Esophagus muscularis mucosa (tissue), 4 donors: ENCODE data around the gene STAP1. TPM values are rescaled to one million over a fixed set of nuclear protein-coding genes. Genes with fewer than 3 reads are reported as not detected.

Experiments used
- DNase-seq: peaks from one replicate; pipeline ENCODE4 v3.0.0-alpha.2; 2017; ENCODE audit errors: extremely low spot score
- H3K27ac ChIP-seq, 4 donors: fragments of 200-600 bp; sonication (generic); replicated peaks in 1 of 4; 1 replicate in 3 of 4; 2 replicates in 1 of 4; pipeline ENCODE4 v1.5.1; 2016 to 2019; ENCODE audit warnings: mild to moderate bottlenecking in 1 of 4
- H3K27me3 ChIP-seq, 4 donors: fragments of 200-600 bp; sonication (generic); one replicate each; pipeline versions ENCODE4 v1.5.1 to v1.6.0; 2016 to 2019
- H3K36me3 ChIP-seq, 4 donors: fragments of 200-600 bp; sonication (generic); one replicate each; pipeline ENCODE4 v1.5.1; 2016 to 2019
- H3K4me1 ChIP-seq, 4 donors: fragments of 200-600 bp; sonication (generic); one replicate each; pipeline ENCODE4 v1.5.1; 2016 to 2019
- H3K4me3 ChIP-seq, 4 donors: fragments of 200-600 bp; sonication (generic); 1 replicate in 2 of 4; 2 replicates in 2 of 4; pipeline ENCODE4 v1.5.1; 2016 to 2019; ENCODE audit warnings: mild to moderate bottlenecking in 4 of 4, moderate library complexity in 1 of 4
- H3K9me3 ChIP-seq, 4 donors: fragments of 200-600 bp; sonication (generic); 1 replicate in 3 of 4; 2 replicates in 1 of 4; pipeline ENCODE4 v1.5.1; 2016 to 2019
- CTCF ChIP-seq, 3 experiments: fragments of 200-600 bp in 2 of 3; fragments of 450-650 bp in 1 of 3; sonication (generic) in 2 of 3; IDR thresholded peaks; one replicate each; pipeline ENCODE4 v1.5.1; 2017 to 2019; ENCODE audit warnings: antibody characterized with exemption in 3 of 3, mild to moderate bottlenecking in 2 of 3, moderate library complexity in 1 of 3
- EP300 ChIP-seq: sonication (generic); formaldehyde crosslinking; IDR thresholded peaks from one replicate; pipeline ENCODE4 v1.6.1; 2017; ENCODE audit warnings: antibody characterized with exemption
- POLR2A ChIP-seq: fragments of 450-650 bp; IDR thresholded peaks from one replicate; pipeline ENCODE4 v1.6.1; 2017; ENCODE audit warnings: antibody characterized with exemption, moderate library complexity, mild to moderate bottlenecking, low read depth
- POLR2AphosphoS5 ChIP-seq, 2 donors: sonication (generic); formaldehyde crosslinking; IDR thresholded peaks; one replicate each; pipeline ENCODE4 v1.6.1; 2017; ENCODE audit warnings: antibody characterized with exemption in 2 of 2
- WGBS: methylation state at CpG from one replicate; pipeline ENCODE4 v1.1.5; 2018; 5-methylcytosine and 5-hydroxymethylcytosine counted together
- intact Hi-C: fragments of 100-400 bp; cut with DNase I; formaldehyde crosslinking; loops from one replicate; pipeline ENCODE4 v1.15.1; 2023
- total RNA-seq, 4 donors: library from RNA; depleted of rRNA; stranded (reverse); fragments of >200 nt; gene quantifications; one replicate each; pipeline versions ENCODE4 v1.1.0 to v1.2.1, GENCODE V29; 2016

STAP1 gene
- total RNA-seq, 4 donors from 2014 or later = 0.42 to 1.2 TPM; not detected in 2

- WGBS = 98% methylated on average over 3 of the region's 3 CpGs
- Histone ChIP-seq H3K9me3 (no peaks in the 10 kb centered on the region), H3K27me3 (no peaks in the 10 kb centered on the region), H3K4me3 (no peak overlapping the region), H3K4me1 (peaks cover 0 to 3% (median 0%) of the 10 kb centered on the region in 4 donors), H3K36me3 (peaks cover 10 to 82% (median 58%) of the 10 kb centered on the region in 4 donors), H3K27ac (no peak overlapping the region)
- TF ChIP-seq EP300 = no peak
- no peak for TF ChIP-seq CTCF (IDR thresholded peaks at IDR 0.05)
- TF ChIP-seq POLR2AphosphoS5 (IDR thresholded peaks at IDR 0.05) = no peak
- TF ChIP-seq POLR2A = no peak
- intact Hi-C loops = no loop called here
- no peak for DNase-seq
Measured at GRCh38 chr4:67533112-67533511, 25.4 kb upstream of the STAP1 start.

GRCh38 chr4:67535280-67535840, 23.2 kb upstream of the STAP1 start:
- H3K27ac ChIP-seq = no peak overlapping the region
- H3K4me1 ChIP-seq = peaks cover 0 to 3% (median 0%) of the 10 kb centered on the region in 4 donors
- DNase-seq = no peak
- H3K27me3 ChIP-seq = no peaks in the 10 kb centered on the region
- WGBS = 76% methylated on average over 2 of the region's 2 CpGs
- H3K9me3 ChIP-seq = no peaks in the 10 kb centered on the region
- no peak overlapping the region for H3K4me3 ChIP-seq
- TF ChIP-seq POLR2A (no peak), EP300 (no peak), POLR2AphosphoS5 (IDR thresholded peaks at IDR 0.05) (no peak), CTCF (IDR thresholded peaks at IDR 0.05) (no peak)
- intact Hi-C loops = no loop called here
- peaks cover 10 to 88% (median 66%) of the 10 kb centered on the region in 4 donors for H3K36me3 ChIP-seq

- TF ChIP-seq POLR2A (no peak), POLR2AphosphoS5 (IDR thresholded peaks at IDR 0.05) (no peak), CTCF (IDR thresholded peaks at IDR 0.05) (no peak), EP300 (no peak)
- 95% methylated on average over 1 of the region's 1 CpG for WGBS
Measured at GRCh38 chr4:67539830-67540229, 18.7 kb upstream of the STAP1 start.

GRCh38 chr4:67542076-67542475, 16.5 kb upstream of the STAP1 start:
- H3K4me1 ChIP-seq = peaks cover 8 to 34% (median 33%) of the 10 kb centered on the region in 4 donors
- no peak overlapping the region for H3K27ac ChIP-seq
- H3K9me3 ChIP-seq = no peaks in the 10 kb centered on the region
- 78% methylated on average over 1 of the region's 1 CpG for WGBS
- TF ChIP-seq CTCF (IDR thresholded peaks at IDR 0.05) = no peak
- TF ChIP-seq POLR2AphosphoS5 (IDR thresholded peaks at IDR 0.05) = no peak
- TF ChIP-seq EP300 = no peak
- TF ChIP-seq POLR2A = no peak
- no peaks in the 10 kb centered on the region for H3K27me3 ChIP-seq
- intact Hi-C loops = no loop called here
- DNase-seq = no peak
- peaks cover 10 to 43% (median 31%) of the 10 kb centered on the region in 4 donors for H3K36me3 ChIP-seq
- H3K4me3 ChIP-seq = no peak overlapping the region

More at GRCh38 chr4:67539830-67540229, 18.7 kb upstream of the STAP1 start:
- Histone ChIP-seq H3K36me3 (peaks cover 10 to 63% (median 43%) of the 10 kb centered on the region in 4 donors), H3K27ac (no peak overlapping the region), H3K9me3 (no peaks in the 10 kb centered on the region), H3K4me1 (peaks cover 8 to 34% (median 28%) of the 10 kb centered on the region in 4 donors), H3K4me3 (no peak overlapping the region), H3K27me3 (no peaks in the 10 kb centered on the region)
- intact Hi-C loops = no loop called here
- DNase-seq = no peak
